ENCODE results near the gene EIF3A.

- TF ChIP-seq CTCF (conservative IDR thresholded peaks at IDR 0.05 in 1 of 2, IDR thresholded peaks at IDR 0.05 in 1 of 2; ENCODE audit: low read depth in 1 of 2, low read length in 2 of 2), result no peak
- TF ChIP-seq EZH2 (IDR thresholded peaks at IDR 0.05; ENCODE audit: low read length, missing control alignments), result no peak
These were observed 28.8 kb downstream of the EIF3A start for GRCh38 chr10:119051775-119052174.

All from fibroblast of lung (primary cell).